Measurements from ENCODE around the gene GFOD1. TPM values are rescaled to one million over a fixed set of nuclear protein-coding genes. Genes with fewer than 3 reads are reported as not detected.

Gene GFOD1
- total and polyA plus RNA-seq, 2 donors: 9.8 to 13.7 TPM

DNA sequence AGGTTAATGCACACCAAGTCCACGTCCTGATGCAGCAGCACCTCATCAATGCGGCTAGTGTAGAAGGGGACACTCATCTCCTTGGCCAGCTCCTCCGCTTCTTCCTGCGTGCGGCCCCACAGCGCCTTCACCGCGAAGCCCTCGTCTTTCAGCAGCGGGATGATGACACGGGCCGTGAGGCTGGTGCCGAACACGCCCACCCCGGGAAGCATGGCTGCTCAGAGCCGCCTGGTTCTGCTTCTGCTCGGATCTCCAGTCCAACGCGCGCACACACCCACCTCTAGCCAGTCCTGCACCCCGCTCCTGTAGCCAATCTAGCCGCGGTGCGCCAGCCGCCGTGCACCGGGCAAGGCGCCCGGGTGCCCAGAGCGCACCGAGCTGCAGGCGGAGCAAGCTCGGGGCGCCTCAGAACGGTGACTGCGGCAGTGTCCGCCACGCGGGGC lies 700 bp downstream of the GFOD1 start:
- H3K4me1 ChIP-seq (ENCODE audit: insufficient read depth): no peaks in the 10 kb centered on the region
- WGBS: under 1% methylated on average over 39 of the region's 39 CpGs
- H3K4me3 ChIP-seq (ENCODE audit: low read depth, low read length): peak overlapping the region; percentile 93
- H3K36me3 ChIP-seq (ENCODE audit: insufficient read depth): no peaks in the 10 kb centered on the region
- H3K27ac ChIP-seq (ENCODE audit: low read depth): peak overlapping the region; percentile 69
- no peak for DNase-seq (ENCODE audit: extremely low spot score)

DNA sequence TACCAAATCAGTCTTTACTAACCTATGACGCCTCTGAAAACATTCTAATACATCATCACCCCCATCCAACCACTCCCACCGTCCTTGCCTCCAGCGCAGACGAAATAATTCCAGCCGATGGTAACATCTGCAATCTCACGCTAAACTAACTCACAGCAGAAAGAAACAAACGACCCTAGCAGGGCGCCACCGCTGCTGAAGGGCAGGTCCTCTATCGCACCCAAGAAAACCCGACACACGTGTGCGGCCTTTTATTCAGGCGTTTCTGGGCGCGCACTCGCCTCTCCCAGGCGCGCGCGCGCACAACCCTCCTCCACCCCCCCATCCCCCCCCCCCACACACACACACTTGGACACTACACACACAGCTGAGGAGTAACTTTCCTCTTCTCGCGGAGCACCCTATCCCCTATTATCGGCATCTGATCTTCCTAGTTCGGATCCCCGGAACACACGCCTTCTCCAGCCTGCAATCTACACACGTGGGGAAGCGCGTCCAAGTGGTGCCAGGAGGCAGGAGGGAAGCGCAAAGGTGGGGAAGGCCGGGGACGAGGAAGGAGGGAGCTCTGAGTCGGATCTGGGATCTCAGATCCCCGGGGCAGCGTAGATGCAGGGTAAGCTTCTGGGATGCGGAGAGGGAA lies 1.4 kb downstream of the GFOD1 start:
- DNase-seq (ENCODE audit: extremely low spot score): no peak
- no peaks in the 10 kb centered on the region for H3K36me3 ChIP-seq (ENCODE audit: insufficient read depth)
- no peaks in the 10 kb centered on the region for H3K4me1 ChIP-seq (ENCODE audit: insufficient read depth)
- peak overlapping the region; percentile 93 for H3K4me3 ChIP-seq (ENCODE audit: low read depth, low read length)
- no peak overlapping the region for H3K27ac ChIP-seq (ENCODE audit: low read depth)
- WGBS: 1% methylated on average over 38 of the region's 38 CpGs

DNA sequence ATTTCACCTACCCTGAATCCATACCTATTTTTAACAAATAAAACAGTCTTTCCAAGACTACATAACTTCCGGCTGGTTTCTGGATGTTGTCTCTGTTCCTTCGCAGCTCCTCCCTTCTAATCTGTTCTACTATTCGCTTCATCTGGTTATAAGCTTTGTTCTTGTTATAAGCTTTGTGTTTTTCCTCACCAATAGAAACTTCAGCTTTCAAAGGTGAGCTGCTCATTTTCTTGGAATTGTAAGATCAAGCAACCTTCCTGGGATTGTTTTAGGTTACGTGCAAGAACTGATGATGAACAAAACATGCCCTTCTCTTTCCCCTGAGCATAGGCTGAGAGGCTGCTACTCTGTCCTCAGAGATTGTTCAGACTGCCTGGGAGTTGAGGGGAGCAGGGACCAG lies 2.1 kb downstream of the GFOD1 start:
- no peak for DNase-seq (ENCODE audit: extremely low spot score)
- peak overlapping the region; percentile 93 for H3K4me3 ChIP-seq (ENCODE audit: low read depth, low read length)
- WGBS: 70% methylated on average over 4 of the region's 4 CpGs
- H3K36me3 ChIP-seq (ENCODE audit: insufficient read depth): no peaks in the 10 kb centered on the region
- no peak overlapping the region for H3K27ac ChIP-seq (ENCODE audit: low read depth)
- no peaks in the 10 kb centered on the region for H3K4me1 ChIP-seq (ENCODE audit: insufficient read depth)

DNA sequence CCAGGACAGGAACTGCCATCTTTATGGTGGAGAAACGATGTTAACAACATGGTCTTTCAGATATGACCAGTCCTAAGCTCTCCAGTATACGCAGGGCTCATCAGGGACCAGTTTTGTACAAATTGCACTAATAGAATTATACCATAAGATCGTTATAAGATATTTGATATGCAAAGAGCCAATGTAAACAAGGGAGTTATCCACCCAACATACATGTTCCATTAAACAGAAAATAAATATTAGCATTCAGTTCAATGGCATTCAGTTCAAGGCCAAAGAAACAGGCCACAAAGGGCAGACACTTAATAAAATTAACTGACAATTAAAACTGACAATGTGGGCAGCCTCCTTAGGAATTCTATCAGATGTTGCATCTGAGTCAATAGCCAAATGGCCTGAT lies 2.6 kb downstream of the GFOD1 start:
- Histone ChIP-seq H3K27ac (ENCODE audit: low read depth) (no peak overlapping the region), H3K4me1 (ENCODE audit: insufficient read depth) (no peaks in the 10 kb centered on the region), H3K36me3 (ENCODE audit: insufficient read depth) (no peaks in the 10 kb centered on the region), H3K4me3 (ENCODE audit: low read depth, low read length) (peak overlapping the region; percentile 93)
- 85% methylated on average over 3 of the region's 3 CpGs for WGBS
- no peak for DNase-seq (ENCODE audit: extremely low spot score)

DNA sequence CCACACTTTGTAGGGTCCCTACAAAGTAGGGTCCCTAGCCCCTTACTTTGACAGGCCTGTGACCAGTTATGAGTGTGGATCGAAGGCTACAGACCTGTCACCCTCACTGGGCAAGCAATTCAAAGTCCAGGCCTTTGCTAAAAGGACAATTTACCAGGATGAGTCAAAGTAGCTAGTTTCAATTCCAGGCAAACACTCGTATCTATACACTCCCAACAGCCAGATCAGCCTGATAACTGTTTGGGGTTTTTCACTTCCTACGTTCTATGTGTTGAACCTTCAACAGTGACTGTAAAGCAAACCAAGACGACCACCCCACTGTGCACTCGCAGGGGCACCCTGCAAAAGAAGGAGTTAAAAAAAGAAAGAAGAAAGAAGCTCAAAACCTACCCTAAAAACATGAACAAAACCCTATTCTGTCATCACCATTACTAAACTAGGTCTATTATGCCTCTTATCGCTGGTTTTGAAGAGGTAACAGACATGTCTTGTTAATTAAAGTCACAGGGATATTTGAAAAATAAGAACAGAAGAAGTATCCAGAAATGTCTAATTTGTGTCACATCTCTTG lies 3.2 kb downstream of the GFOD1 start:
- no peak for DNase-seq (ENCODE audit: extremely low spot score)
- Histone ChIP-seq H3K27ac (ENCODE audit: low read depth) (no peak overlapping the region), H3K4me3 (ENCODE audit: low read depth, low read length) (no peak overlapping the region), H3K36me3 (ENCODE audit: insufficient read depth) (no peaks in the 10 kb centered on the region), H3K4me1 (ENCODE audit: insufficient read depth) (no peaks in the 10 kb centered on the region)
- 91% methylated on average over 6 of the region's 6 CpGs for whole genome bisulfite sequencing

DNA sequence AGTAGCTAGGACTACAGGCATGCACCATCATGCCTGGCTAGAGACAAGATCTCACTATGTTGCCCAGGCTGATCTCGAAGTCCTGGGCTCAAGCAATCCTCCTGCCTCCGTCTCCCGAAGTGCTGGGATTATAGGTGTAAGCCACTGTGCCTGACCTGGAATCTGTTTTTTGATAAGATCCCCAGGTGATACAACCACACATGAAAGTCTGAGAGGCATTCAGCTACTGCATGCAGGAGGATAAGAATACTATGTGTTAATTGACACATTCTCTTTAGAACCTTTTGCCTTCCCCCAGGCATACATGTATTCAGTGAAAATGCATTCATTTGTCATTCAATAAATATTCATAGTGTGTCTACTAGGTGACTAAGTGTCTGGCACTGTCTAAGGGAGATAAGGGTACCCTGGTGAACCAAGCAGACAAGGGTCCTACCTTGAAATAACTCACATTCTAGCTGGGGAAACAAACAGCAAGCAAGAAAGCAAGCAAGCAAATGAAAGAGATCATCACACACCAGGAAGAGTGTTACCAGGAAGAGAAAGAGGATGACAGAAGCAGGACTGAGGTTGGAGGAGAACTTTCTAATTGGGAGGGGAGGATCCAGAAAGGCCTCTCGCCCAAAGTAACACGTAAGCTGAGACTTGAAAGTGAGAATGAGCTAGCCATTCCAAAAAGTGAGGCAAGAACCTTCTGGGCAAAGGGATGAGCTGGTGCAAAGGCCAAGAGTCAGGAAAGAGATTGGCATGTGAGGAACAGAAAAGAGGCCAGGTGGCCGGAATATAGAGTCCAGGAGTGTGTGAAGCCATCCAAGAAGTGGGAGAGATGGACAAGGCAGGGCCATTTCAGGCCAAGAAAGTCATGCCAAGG lies 6.5 kb downstream of the GFOD1 start:
- WGBS: 93% methylated on average over 6 of the region's 6 CpGs
- Histone ChIP-seq H3K4me1 (ENCODE audit: insufficient read depth) (no peaks in the 10 kb centered on the region), H3K4me3 (ENCODE audit: low read depth, low read length) (no peak overlapping the region), H3K36me3 (ENCODE audit: insufficient read depth) (no peaks in the 10 kb centered on the region), H3K27ac (ENCODE audit: low read depth) (no peak overlapping the region)
- DNase-seq (ENCODE audit: extremely low spot score): no peak

DNA sequence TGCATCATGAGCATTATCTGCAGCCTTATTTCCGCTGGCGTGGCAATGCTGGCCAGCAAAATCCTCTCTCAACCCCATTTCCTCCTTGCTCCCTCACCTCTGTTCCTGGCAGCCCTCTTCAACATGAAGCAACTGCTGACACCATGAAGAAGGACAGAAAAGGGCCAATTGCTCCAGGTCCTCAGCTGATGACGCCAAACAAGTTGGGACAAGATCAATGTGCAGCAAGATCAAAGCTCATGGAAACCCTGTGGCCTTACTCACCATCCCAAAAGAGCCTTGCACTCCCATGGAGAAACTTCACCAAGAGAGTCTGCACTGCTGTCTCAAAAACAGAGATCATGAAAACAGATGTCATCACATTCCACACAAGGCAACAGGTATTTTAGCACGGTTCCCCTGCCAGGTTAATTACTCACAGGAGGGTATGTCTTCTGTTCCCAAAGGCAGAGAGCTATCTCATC lies 7.4 kb downstream of the GFOD1 start:
- no peak for DNase-seq (ENCODE audit: extremely low spot score)
- WGBS: 87% methylated on average over 4 of the region's 4 CpGs
- Histone ChIP-seq H3K4me1 (ENCODE audit: insufficient read depth) (no peaks in the 10 kb centered on the region), H3K36me3 (ENCODE audit: insufficient read depth) (no peaks in the 10 kb centered on the region), H3K27ac (ENCODE audit: low read depth) (no peak overlapping the region), H3K4me3 (ENCODE audit: low read depth, low read length) (no peak overlapping the region)

DNA sequence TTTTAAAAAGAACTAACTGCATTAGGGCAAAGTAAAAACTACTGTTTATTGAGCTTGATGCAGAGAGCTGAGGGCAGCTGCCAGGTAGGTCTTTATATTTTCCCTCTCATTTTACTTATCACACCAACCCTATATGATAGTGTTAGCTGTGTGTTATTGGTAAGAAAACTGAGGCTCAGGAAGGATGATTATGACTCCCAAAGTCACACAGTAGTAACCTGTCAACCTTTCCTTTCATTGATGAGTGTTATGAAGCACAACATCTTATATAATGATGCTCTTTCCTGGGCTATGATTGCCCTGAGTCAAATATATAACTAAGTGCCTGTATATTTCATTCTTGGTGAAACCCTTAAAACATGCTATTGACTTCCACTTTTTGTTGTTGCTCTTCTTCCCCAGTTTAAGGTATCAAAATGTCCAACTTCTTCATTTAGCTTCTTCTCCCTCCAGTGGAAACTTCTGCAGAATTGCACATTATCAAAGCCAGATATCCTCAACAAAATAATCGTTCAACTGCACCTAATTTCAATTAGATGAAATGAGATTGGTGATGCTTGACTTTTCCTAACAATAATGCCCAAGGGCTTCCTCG lies 8.1 kb downstream of the GFOD1 start:
- WGBS: 86% methylated on average over 2 of the region's 2 CpGs
- Histone ChIP-seq H3K27ac (ENCODE audit: low read depth) (no peak overlapping the region), H3K36me3 (ENCODE audit: insufficient read depth) (no peaks in the 10 kb centered on the region), H3K4me1 (ENCODE audit: insufficient read depth) (no peaks in the 10 kb centered on the region), H3K4me3 (ENCODE audit: low read depth, low read length) (no peak overlapping the region)
- no peak for DNase-seq (ENCODE audit: extremely low spot score)

DNA sequence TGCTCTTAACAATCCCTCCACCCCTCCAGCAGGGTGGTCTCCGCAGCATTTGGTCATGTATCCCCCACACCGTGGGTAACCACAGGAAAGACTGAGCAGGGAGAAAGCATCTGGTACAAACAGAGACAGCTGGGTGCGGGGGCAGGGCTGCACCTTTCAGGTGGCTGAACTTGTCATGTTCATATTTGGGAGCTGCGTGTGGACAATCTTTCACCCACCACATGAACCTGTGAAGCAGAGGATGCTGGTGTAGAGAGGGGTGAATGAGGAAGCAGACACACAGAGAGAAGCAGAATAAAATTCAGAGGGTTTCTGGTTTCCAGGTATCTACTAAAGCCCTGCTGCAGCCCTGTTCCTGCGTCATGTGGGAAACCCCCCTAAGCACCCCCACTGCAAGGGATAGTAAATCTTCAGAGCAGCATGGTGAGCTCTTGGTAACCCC lies 8.9 kb downstream of the GFOD1 start:
- WGBS: 82% methylated on average over 5 of the region's 5 CpGs
- DNase-seq (ENCODE audit: extremely low spot score): no peak

DNA sequence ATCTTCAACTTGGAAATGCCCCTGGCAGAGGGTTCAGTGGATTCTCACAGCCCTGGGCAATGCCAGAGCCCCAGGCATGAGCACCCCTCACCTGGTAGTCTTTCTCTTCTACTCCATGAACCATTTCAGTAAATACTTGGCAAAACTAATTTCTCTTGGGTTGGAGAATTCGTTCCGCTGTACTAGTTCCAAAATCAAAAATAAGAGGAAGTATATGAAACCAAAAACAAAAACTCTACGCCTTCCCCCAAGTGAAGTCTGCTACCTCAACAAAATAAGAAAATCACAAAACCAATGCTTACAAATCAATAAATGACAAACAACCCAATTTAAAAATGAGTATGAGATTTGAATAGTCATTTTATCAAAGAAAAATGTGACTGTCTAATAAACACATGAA lies 12.6 kb downstream of the GFOD1 start:
- no peak overlapping the region for H3K27ac ChIP-seq (ENCODE audit: low read depth)
- H3K4me1 ChIP-seq (ENCODE audit: insufficient read depth): no peaks in the 10 kb centered on the region
- H3K4me3 ChIP-seq (ENCODE audit: low read depth, low read length): no peak overlapping the region
- DNase-seq (ENCODE audit: extremely low spot score): no peak
- H3K36me3 ChIP-seq (ENCODE audit: insufficient read depth): no peaks in the 10 kb centered on the region
- WGBS: 83% methylated on average over 3 of the region's 3 CpGs

More for the DNA sequence above, 8.9 kb downstream of the GFOD1 start:
- Histone ChIP-seq H3K27ac (ENCODE audit: low read depth) (no peak overlapping the region), H3K4me3 (ENCODE audit: low read depth, low read length) (no peak overlapping the region), H3K4me1 (ENCODE audit: insufficient read depth) (no peaks in the 10 kb centered on the region), H3K36me3 (ENCODE audit: insufficient read depth) (no peaks in the 10 kb centered on the region)

DNA sequence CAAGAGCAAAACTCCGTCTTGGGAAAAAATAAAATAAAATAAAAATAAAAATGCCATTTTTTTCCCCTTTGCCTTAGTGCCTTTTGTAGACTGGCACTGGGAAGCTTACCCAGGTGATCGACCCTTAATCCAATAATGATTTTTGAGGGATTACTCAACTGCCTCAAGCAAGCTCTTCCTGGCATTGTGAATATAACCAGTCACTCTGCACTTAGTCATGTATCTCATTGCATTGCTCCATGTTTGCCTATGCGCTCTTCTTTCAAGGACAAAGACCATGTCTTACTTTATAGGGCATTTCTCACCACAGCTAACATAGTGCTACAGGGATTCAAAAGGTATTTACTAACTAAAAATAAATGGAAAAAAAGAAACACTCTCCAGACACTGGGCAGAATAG lies 13.0 kb downstream of the GFOD1 start:
- H3K27ac ChIP-seq (ENCODE audit: low read depth): no peak overlapping the region
- DNase-seq (ENCODE audit: extremely low spot score): no peak
- H3K4me1 ChIP-seq (ENCODE audit: insufficient read depth): no peaks in the 10 kb centered on the region
- WGBS: 96% methylated on average over 3 of the region's 3 CpGs
- no peaks in the 10 kb centered on the region for H3K36me3 ChIP-seq (ENCODE audit: insufficient read depth)
- H3K4me3 ChIP-seq (ENCODE audit: low read depth, low read length): no peak overlapping the region

DNA sequence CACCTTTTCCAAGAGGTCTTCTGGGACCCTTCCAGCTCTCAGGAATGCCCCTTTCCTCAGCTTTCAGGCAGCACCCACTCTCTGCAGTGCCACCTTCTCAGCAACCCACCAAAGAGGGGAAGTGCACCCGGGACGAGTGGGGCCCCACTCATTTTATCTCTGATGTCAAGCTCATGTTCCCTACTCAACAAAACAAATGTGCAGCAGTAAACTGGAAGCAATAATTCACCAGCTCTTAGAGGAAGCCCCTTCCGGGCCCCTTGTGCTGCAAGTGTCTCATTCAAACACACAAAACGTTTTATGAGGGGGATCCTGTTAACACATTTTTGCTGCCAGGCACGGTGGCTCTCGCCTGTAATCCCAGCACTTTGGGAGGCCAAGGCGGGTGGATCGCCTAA lies 13.6 kb downstream of the GFOD1 start:
- Histone ChIP-seq H3K36me3 (ENCODE audit: insufficient read depth) (no peaks in the 10 kb centered on the region), H3K4me1 (ENCODE audit: insufficient read depth) (no peaks in the 10 kb centered on the region), H3K27ac (ENCODE audit: low read depth) (no peak overlapping the region), H3K4me3 (ENCODE audit: low read depth, low read length) (no peak overlapping the region)
- DNase-seq (ENCODE audit: extremely low spot score): no peak
- 65% methylated on average over 8 of the region's 8 CpGs for WGBS

DNA sequence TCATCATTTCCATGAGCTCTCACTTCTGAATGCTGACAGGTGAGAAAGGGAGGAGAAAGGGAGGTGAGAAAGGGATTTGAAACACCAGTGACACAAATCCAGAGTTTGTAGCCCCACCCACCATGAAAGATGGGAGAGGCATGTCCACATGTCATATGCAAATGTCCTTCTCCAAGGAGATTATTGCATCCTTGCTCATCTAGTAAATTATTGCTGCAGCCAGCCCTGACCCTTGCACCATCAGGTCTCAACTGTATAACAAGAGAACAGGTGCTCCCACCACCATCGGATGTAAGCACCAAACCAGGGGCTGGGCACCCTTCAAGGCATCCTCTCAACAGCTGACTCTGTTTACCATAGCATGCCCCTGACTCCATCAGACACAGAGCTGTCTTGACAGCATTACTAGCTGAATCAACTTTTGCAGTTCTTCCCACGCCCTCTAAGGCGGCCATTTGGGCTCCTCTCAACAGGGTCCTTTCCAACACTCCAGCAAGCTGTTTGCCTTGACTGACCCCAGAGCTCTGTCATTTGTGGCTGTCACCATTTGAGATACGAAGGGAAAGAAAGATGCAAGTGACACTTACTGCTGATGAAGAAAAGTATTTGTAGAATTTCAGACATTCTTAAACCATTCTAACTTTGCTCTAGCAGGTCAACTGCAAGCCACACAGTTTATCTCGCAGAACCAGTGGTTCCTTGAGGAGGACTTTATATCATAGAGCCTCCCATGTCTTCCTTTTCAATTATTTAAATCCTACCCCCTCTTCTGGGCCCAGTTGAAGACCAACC lies 14.2 kb downstream of the GFOD1 start:
- H3K4me3 ChIP-seq (ENCODE audit: low read depth, low read length): no peak overlapping the region
- H3K36me3 ChIP-seq (ENCODE audit: insufficient read depth): no peaks in the 10 kb centered on the region
- DNase-seq (ENCODE audit: extremely low spot score): no peak
- no peak overlapping the region for H3K27ac ChIP-seq (ENCODE audit: low read depth)
- H3K4me1 ChIP-seq (ENCODE audit: insufficient read depth): no peaks in the 10 kb centered on the region
- 94% methylated on average over 5 of the region's 5 CpGs for WGBS

Data from urinary bladder (tissue), 4 donors.